SK-N-SH treated with all-trans-retinoic acid at 6 μM for 48 hours (cell line): Measurements from ENCODE around the gene UBA7.

Experiments used
- ATAC-seq: fragments of 200-7000 bp; cut with Tn5 transposase; 3 replicates; pipeline ENCODE4 v1.9.1; 2020; ENCODE audit warnings: mild to moderate bottlenecking, moderate library complexity
- ARNTL ChIP-seq: fragments of 450-650 bp; formaldehyde crosslinking; IDR thresholded peaks from 2 replicates; pipeline ENCODE4 v1.5.0; 2020; ENCODE audit warnings: low read depth, mild to moderate bottlenecking, moderate library complexity, borderline replicate concordance
- CREB5 ChIP-seq: fragments of 250-450 bp; sonication (Bioruptor Pico); IDR thresholded peaks from 2 replicates; pipeline ENCODE4 v1.5.1; 2020; ENCODE audit warnings: low read depth, mild to moderate bottlenecking, moderate library complexity
- CSDC2 ChIP-seq: fragments of 250-450 bp; sonication (Bioruptor Pico); IDR thresholded peaks from 2 replicates; pipeline ENCODE4 v1.5.0; 2020; ENCODE audit warnings: mild to moderate bottlenecking, moderate library complexity
- CSRNP3 ChIP-seq: fragments of 250-450 bp; sonication (Bioruptor Pico); IDR thresholded peaks from 2 replicates; pipeline ENCODE4 v1.5.1; 2021; ENCODE audit warnings: mild to moderate bottlenecking, moderate library complexity
- ESRRG ChIP-seq: fragments of 250-450 bp; sonication (Bioruptor Pico); IDR thresholded peaks from 2 replicates; pipeline ENCODE4 v1.6.1; 2021; ENCODE audit warnings: mild to moderate bottlenecking
- GLIS3 ChIP-seq: fragments of 250-450 bp; sonication (Bioruptor Pico); IDR thresholded peaks from 2 replicates; pipeline ENCODE4 v1.5.0; 2020; ENCODE audit warnings: mild to moderate bottlenecking, moderate library complexity
- ISL1 ChIP-seq: fragments of 250-450 bp; sonication (Bioruptor Pico); IDR thresholded peaks from 2 replicates; pipeline ENCODE4 v2.1.2; 2022; ENCODE audit warnings: mild to moderate bottlenecking, moderate library complexity
- OSR1 ChIP-seq: fragments of 250-450 bp; sonication (Bioruptor Pico); IDR thresholded peaks from 2 replicates; pipeline ENCODE4 v1.8.0; 2022; ENCODE audit warnings: moderate library complexity, mild to moderate bottlenecking, inconsistent platforms
- PATZ1 ChIP-seq: fragments of 250-450 bp; sonication (Bioruptor Pico); IDR thresholded peaks from 2 replicates; pipeline ENCODE4 v1.8.0; 2020; ENCODE audit warnings: mild to moderate bottlenecking, moderate library complexity, borderline replicate concordance
- POU6F1 ChIP-seq: fragments of 250-450 bp; sonication (Bioruptor Pico); IDR thresholded peaks from 2 replicates; pipeline ENCODE4 v1.8.0; 2021; ENCODE audit warnings: low read depth, mild to moderate bottlenecking, moderate library complexity, borderline replicate concordance
- PPARA ChIP-seq: fragments of 250-450 bp; sonication (Bioruptor Pico); IDR thresholded peaks from 2 replicates; pipeline ENCODE4 v1.5.0; 2020; ENCODE audit warnings: mild to moderate bottlenecking, borderline replicate concordance
- RARB ChIP-seq: fragments of 250-450 bp; sonication (Bioruptor Pico); IDR thresholded peaks from 2 replicates; pipeline ENCODE4 v1.8.0; 2021; ENCODE audit warnings: mild to moderate bottlenecking, moderate library complexity
- SNAI2 ChIP-seq: fragments of 250-450 bp; sonication (Bioruptor Pico); IDR thresholded peaks from 2 replicates; pipeline ENCODE4 v1.5.0; 2020; ENCODE audit warnings: mild to moderate bottlenecking, moderate library complexity
- TCF4 ChIP-seq: fragments of 250-450 bp; sonication (Bioruptor Pico); IDR thresholded peaks from 2 replicates; pipeline ENCODE4 v1.8.0; 2021; ENCODE audit warnings: mild to moderate bottlenecking, moderate library complexity, borderline replicate concordance
- TOX ChIP-seq: fragments of 250-450 bp; sonication (Bioruptor Pico); IDR thresholded peaks from 2 replicates; pipeline ENCODE4 v1.8.0; 2021; ENCODE audit warnings: mild to moderate bottlenecking, moderate library complexity, borderline replicate concordance
- TSHZ2 ChIP-seq: fragments of 250-450 bp; sonication (Bioruptor Pico); IDR thresholded peaks from 2 replicates; pipeline ENCODE4 v1.5.0; 2020; ENCODE audit warnings: mild to moderate bottlenecking, moderate library complexity
- ZC3H10 ChIP-seq: fragments of 250-450 bp; sonication (Bioruptor Pico); IDR thresholded peaks from 2 replicates; pipeline ENCODE4 v1.5.1; 2021; ENCODE audit warnings: mild to moderate bottlenecking, moderate library complexity
- ZFP3 ChIP-seq: fragments of 250-450 bp; sonication (Bioruptor Pico); IDR thresholded peaks from 2 replicates; pipeline ENCODE4 v1.5.0; 2020; ENCODE audit warnings: mild to moderate bottlenecking, moderate library complexity
- ZNF565 ChIP-seq: fragments of 450-650 bp; formaldehyde crosslinking; conservative IDR thresholded peaks from 2 replicates; pipeline ENCODE4 v1.5.0; 2020; ENCODE audit warnings: low read depth, mild to moderate bottlenecking, moderate library complexity
- ZNF70 ChIP-seq: fragments of 450-650 bp; formaldehyde crosslinking; IDR thresholded peaks from 2 replicates; pipeline ENCODE4 v1.5.0; 2020; ENCODE audit warnings: mild to moderate bottlenecking, moderate library complexity
- ZNF8 ChIP-seq: fragments of 450-650 bp; formaldehyde crosslinking; IDR thresholded peaks from 2 replicates; pipeline ENCODE4 v1.5.0; 2020; ENCODE audit warnings: mild to moderate bottlenecking, moderate library complexity

UBA7 gene

GRCh38 chr3:49791571-49791970 lies 22.2 kb downstream of the UBA7 start:
- TF ChIP-seq ZC3H10 (CRISPR knock-in tag) = no peak
- no peak for TF ChIP-seq ZNF8 (CRISPR knock-in tag)
- no peak for TF ChIP-seq CREB5 (CRISPR knock-in tag)
- no peak for TF ChIP-seq TCF4 (CRISPR knock-in tag)
- TF ChIP-seq ARNTL (CRISPR knock-in tag) = no peak
- TF ChIP-seq OSR1 (CRISPR knock-in tag) = no peak
- no peak for TF ChIP-seq ISL1 (CRISPR knock-in tag)
- TF ChIP-seq ZNF565 = no peak
- no peak for TF ChIP-seq TOX
- no peak for TF ChIP-seq GLIS3 (CRISPR knock-in tag)
- TF ChIP-seq ESRRG (CRISPR knock-in tag) = no peak
- no peak for TF ChIP-seq PPARA
- no peak for TF ChIP-seq TSHZ2
- no peak for TF ChIP-seq PATZ1 (CRISPR knock-in tag)
- TF ChIP-seq ZNF70 (CRISPR knock-in tag) = no peak
- TF ChIP-seq POU6F1 (CRISPR knock-in tag) = no peak
- TF ChIP-seq CSDC2 (CRISPR knock-in tag) = no peak
- TF ChIP-seq CSRNP3 (CRISPR knock-in tag) = no peak
- no peak for ATAC-seq

GRCh38 chr3:49790626-49791411 lies 22.9 kb downstream of the UBA7 start:
- TF ChIP-seq ZNF565 (no peak), SNAI2 (no peak), CREB5 (CRISPR knock-in tag) (no peak), ZNF8 (CRISPR knock-in tag) (no peak), PPARA (no peak), ZC3H10 (CRISPR knock-in tag) (no peak), ESRRG (CRISPR knock-in tag) (no peak)
- no peak for ATAC-seq

GRCh38 chr3:49788056-49788455 lies 25.7 kb downstream of the UBA7 start:
- ATAC-seq = no peak
- TF ChIP-seq TSHZ2 (no peak), CSRNP3 (CRISPR knock-in tag) (no peak), SNAI2 (no peak), PPARA (no peak), CSDC2 (CRISPR knock-in tag) (no peak), ZNF565 (no peak), ZNF70 (CRISPR knock-in tag) (no peak), TOX (no peak), ZC3H10 (CRISPR knock-in tag) (no peak), ZFP3 (CRISPR knock-in tag) (no peak), ISL1 (CRISPR knock-in tag) (no peak), RARB (CRISPR knock-in tag) (no peak), TCF4 (CRISPR knock-in tag) (no peak)
